RPMI7951 (cell line): ENCODE measurements around the gene TSPAN9. TPM values are rescaled to one million over a fixed set of nuclear protein-coding genes. Genes with fewer than 3 reads are reported as not detected.

Experiments used
- DNase-seq: peaks from one replicate; pipeline ENCODE4 v3.0.0-alpha.2; 2012; ENCODE audit warnings: low read depth
- total RNA-seq: library from RNA; depleted of rRNA; stranded (reverse); fragments of >200 nt; shearing (Covaris generic); gene quantifications from 2 replicates; pipeline ENCODE4 v1.2.3, GENCODE V29; 2014

Gene TSPAN9
- total RNA-seq, 1 experiment from 2014 or later, result 37.6 TPM

DNA sequence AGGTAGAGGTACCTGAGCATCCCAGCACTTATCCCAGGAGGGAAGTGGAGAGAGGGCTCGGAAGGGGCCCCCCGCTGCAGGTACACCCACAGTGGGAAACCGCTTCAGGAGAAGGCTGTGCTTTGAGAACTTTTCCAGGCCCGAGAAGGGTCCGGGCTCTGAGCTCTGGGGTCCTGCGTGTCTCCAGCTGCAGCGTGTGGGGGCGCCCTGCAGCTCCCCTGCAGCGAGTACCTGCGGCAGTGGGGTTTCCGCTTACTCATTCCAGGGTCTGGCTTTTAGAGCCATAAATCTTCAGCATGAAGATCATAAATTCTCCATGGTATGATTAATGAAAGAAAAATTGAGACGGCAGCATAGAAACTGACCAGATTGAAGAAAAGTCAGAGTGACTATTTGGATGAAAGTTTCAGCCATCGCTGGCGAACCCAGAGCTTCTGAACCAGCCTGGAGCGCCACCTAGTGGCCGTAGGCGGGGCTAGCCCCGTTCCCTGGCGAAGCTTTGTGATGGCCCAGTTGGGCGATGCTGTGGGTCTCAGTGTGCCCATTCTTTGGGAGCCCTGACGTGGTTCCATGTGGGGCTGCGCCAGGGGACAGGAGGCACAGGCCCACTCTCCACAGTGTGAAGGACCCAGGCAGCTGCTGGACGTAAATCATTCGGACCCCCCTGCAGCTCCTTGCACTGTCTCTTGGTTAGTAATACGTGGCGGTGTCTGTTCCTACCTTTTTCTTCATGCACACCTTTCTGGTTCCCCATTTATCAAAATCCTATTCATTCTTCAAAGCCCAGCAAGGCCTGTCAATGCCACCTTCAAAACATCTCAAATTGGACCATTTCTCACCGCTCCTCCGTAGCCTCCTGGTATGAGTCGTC is 198.2 kb downstream of the TSPAN9 start:
- DNase-seq, result peak; percentile 50

DNA sequence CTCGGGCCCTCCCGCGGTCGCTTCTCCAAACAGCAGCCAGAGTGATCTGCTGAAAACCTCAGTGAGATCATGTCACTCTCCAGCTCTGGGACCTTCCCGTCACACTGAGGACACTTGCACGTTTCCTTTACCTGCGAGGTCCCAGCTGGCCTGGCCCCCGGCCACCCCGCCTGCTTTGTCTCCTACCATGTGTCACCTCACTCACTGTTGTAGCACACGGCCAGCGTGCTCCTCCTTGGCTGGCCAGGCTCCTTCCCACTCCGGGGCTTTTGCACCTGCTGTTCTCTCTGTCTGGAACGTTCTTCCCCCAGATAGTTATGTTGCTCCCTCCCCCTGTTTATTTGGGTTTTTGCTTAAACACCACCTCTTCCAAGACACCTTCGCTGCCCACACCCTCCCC is 199.0 kb downstream of the TSPAN9 start:
- DNase-seq, result no peak

DNA sequence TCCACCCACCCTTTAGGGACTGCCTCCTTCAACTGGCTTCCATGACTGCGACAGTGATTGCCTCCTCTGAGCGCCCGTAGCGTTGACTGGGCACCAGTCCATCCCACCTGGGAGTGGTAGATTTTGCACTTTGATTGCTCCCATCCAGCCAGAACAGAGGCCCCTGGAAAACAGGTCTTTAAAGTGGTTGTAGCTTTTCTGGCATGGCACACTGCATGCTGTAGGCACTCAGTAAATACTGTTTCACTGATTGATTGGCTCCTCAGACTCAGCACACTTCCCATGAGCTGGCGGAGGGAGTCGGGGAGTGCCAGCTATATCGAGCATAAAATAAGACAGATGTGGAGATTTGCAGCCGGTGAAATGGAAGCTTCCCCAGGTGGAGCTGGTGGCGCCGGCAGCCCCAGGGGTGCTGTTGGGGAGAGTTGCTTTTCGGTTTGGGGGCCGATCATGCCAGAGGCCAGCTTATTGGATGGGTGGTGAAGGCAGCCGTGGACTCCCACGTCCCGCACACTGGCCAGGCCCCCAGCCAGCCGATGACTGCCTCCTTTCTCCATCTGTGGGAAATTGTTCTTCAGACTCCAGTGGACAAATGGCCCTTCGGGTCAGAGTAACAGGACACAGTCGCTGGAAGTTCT is 200.2 kb downstream of the TSPAN9 start:
- DNase-seq, result no peak

DNA sequence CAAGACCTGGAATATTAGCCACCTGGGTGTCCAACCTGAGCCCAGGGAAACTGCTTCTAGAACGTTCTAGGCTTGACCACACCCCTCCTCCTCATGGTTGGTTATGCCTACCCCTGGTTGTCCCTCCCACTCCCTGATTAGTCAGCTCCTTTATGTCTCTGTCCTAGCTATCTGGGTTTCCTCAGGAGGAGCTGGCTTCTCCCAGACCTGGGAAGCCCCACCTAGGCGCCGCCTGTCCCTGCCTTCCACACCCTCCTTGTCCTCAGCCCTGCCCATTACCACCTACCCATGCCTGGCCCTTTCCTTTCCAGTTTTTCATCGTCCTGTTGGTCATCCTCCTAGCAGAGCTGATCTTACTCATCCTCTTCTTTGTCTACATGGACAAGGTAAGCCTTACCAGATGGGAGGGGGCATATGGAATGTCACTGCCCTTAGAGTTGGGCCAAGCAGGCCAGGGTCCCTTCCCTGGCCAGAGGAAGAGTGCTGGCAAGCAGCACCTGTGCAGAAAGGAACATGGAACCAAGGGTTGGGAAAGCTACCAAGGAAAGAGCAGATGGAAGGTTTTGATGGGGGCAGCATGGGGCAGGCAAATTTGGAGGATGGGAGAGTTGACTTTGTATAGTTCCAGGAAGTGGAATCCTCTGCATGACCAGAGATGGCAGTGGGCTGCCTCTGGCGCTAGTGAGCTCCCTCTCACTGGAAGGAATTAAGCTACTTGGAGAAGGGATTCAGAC is 201.7 kb downstream of the TSPAN9 start:
- DNase-seq, result no peak

DNA sequence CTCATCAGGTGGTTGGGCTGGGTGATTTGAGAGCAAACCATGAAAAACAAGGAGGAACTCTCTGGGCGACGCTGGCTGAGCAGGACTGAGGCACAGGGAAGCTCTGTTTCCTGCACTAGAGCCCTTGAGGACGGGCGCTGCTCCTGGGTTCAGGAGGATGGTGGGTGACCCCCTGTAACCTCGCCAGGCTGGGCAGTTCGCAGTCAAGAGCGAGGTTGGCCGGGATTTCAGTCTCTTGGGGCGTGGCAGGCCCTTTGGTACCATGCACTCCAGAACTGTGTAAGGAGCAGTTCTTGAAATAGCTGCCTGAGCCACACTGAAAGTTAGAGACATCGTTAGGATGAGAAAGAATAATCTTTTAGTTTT is 202.2 kb downstream of the TSPAN9 start:
- no peak for DNase-seq

DNA sequence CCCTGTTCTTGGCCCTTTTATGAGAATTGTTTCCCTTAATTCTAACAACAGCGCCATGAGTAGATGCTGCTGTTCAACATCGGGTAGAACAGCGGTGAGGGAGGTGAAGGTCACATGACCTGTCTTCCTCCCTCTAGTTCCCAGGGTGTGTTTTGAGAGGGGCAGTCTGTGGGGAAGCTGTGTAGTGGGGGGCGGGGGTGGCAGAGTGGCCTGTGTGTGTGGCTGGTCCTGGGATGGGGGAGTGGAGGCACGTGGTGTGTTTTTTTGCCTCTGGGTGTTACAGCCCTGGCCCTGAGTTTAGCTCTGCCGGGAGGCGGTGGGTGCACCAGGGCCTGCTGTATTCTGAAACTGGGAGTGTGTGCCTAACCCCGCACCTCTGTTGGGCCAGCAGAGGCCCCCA is 202.7 kb downstream of the TSPAN9 start:
- no peak for DNase-seq

DNA sequence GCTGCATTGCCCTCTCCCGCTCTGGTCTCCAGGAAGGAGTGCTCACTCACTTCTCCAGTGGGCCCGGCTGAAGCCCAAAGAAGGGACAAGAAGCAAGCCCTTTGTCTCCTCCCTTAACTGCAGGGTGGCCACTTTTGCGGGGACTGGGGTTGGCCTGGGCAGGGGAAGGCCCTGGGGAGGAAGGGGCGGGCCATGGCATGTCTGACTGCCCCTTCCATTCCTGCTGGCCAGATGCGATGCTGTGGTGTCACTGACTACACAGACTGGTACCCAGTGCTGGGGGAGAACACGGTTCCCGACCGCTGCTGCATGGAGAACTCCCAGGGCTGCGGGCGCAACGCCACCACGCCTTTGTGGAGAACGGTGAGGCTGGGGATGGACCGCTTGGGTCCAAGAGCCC is 203.8 kb downstream of the TSPAN9 start:
- no peak for DNase-seq

DNA sequence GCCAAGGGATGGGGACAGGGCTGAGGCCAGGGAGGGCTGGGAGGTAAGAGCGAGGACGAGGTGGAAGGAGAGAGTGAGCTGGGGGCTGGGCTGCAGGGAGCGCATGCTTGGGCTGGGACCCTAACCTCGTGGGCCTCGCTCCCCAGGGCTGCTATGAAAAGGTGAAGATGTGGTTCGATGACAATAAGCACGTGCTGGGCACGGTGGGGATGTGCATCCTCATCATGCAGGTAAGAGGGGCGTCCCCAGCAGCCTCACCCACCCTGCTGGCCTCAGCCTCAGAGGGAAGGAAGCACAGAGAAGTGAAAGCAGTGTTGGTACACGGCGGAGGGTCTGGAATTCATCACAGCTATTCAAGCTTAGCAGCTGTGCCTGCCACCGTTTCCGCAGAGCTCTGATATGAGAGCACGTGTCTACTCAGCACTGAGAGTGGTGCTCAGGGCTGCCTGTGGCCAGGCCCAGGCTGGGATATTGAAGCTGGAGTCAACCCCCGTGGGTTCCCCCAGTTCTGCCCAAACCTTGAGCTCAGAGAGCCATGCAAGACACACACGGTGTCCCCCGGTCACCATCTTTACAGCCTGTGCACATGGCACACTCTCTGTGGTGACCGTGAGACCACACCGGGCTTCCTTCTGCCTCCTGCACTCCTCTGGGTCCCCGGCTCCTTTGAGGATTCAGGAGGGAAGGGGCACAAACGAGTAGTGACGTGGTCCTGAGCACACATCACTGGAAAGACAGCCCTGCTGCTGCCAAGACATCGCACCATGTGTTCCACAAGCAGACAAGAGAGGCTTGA is 204.6 kb downstream of the TSPAN9 start:
- no peak for DNase-seq

DNA sequence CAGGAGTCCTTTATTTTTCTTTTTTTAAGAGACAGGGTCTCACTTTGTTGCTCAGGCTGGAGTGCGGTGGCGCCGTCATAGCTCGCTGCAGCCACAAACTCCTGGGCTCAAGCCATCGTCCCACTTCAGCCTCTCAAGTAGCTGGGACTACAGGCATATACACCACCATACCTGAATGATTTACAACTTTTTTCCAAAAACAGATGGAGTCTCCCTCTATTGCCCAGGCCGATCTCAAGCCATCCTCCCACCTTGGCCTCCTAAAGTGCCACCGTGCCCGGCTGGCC is 205.1 kb downstream of the TSPAN9 start:
- no peak for DNase-seq

DNA sequence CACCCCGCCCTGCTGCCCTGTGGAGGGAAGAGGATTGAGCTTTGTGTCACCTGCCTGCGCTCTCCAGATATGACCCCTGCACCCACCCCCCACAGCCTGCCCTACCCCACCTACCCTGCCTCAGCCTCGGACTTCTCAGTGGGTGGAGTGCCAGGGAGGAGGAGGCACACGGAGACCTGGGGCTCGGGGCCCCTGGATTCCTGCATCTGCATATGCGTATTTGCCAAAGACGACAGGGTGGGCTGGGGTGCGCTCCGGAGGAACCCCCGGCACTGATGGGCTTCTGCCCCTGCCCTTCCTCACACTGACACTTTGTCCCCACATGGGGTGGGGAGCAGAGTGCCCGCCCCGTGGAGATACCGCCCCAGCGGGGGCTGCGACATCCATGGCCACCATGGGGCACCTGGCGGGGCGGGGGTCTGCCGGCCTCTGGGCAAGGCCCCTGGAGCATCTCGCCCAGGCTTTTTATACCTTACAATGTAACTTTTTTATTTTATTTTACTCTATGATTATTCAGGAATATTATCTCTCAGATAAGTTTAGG is 206.0 kb downstream of the TSPAN9 start:
- DNase-seq, result no peak

DNA sequence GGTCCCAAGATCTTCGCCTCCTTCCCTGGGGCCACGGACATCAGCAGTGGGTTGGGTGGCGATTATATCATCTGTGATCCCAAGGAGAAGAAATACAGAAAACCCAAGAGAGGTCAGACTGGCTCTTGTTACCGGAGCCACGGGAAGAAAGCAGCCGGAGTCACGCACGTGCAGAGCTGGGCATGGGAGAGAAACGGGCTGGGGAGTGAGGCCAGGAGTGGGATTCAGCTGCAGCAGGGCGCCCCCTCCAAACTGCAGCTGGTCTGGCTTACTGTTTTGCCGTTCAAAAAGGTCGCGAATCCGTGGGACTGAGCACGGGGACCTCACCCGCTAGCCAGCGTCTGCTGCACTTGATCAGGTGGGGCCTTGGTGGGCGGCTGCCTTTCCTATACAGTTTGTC is 207.2 kb downstream of the TSPAN9 start:
- no peak for DNase-seq

DNA sequence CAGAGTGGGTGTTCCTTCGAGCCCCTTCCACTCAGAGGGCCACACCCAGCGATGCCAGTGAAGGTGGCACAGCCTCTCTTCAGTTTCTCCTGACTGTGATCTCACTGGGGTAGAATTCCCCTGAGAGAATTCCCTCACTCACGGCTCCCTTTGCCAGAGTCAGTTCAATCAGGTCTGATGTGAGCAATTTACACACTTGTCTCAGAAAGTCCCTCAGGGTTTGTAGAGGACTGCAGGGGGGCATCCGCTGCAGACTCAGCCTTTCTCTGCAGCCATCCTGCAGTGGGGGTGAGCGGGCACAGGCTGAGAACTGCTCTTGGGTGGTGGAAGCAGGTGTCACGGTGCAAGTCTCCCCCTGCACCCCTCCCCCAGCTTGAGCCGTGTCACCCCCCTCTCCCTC is 208.4 kb downstream of the TSPAN9 start:
- no peak for DNase-seq

DNA sequence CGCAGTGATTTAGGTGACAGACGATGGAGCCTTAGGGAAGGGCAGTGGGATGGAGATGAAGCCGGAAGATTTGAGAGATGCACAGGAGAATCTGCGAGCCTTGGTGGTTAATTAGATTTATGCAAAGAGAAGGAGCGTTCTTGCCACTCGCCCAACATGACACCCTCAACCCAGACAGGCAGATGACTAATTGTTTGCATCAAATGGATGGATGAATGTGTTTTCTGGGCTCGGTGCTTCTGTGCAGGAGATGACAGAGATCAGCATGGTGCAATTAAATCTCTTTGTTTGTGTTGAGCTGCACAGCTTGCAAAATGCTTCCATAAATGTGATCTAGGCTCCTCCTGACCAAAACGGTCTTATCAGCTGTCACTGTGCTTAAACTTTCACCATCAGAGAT is 211.5 kb downstream of the TSPAN9 start:
- no peak for DNase-seq

DNA sequence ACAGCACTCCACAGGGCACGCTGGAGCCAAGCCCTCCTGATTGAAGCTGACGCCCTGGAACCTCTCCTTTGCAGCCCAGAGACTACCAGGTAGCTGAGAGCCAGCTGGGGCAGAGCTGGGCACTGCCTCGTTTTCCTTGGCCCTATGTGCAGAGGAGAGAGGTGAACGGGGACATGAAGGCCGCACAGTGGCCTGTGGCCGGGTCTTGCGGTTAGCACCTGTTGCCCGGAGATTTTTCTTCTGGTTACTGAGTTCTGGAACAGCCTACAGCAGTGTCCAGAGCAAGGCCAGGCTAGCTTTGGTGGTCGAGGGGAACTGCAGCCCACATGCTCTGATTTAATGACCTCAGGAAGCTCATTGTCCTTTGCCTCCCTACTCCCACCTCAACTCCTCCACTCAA is 212.5 kb downstream of the TSPAN9 start:
- no peak for DNase-seq

DNA sequence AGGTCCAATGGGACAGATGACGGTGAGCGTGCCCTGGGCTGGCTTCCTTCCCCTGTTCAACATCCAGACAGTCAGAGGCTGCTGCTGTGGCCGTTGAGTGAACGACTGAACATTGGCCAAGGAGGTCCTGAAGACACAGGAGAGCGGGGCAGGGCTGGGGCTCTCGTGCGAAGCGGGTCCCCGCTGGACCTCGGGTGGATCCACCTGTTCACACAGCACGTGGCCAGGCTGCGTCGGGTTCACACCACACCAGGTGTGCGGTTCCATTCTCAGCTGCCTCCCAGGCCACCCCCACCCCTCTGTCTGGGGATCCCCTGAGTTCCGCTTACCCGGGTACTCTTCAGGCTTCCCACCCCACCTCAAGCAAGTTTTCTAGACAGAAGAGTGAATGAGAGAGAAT is 214.8 kb downstream of the TSPAN9 start:
- DNase-seq, result no peak

DNA sequence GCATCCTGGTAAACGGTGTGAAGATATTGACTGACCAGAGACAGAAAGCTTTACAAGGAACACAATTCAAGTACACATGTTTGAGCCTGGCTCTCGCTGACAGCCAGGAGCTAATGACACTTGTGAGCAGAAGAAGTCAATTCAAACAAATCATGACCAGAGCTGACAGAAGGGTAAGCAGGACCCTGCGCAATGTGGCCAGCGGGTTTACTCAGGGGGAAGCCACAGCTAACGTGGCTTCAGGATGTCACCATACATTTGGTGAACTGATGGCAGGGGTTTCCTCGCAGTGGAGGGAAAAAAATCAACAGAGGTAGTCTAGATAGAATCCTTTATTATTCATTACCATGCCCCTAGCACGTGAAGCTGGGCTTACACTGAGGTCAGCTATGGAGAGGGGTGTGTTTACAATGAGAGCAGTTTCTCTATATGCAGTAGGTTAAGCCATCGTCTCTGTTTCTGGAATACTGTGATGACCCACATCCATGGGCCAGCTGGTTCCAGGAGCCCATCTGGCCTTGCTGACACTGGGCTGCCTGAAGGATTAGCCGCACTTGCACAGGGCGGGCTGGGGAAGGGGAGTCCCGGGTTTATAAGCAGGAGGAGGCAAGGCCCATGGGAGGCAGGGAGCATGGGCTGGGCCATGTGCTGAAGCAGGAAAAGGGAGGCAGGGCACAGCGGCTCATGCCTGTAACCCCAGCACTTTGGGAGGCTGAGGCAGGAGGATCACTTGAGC is 215.7 kb downstream of the TSPAN9 start:
- no peak for DNase-seq

DNA sequence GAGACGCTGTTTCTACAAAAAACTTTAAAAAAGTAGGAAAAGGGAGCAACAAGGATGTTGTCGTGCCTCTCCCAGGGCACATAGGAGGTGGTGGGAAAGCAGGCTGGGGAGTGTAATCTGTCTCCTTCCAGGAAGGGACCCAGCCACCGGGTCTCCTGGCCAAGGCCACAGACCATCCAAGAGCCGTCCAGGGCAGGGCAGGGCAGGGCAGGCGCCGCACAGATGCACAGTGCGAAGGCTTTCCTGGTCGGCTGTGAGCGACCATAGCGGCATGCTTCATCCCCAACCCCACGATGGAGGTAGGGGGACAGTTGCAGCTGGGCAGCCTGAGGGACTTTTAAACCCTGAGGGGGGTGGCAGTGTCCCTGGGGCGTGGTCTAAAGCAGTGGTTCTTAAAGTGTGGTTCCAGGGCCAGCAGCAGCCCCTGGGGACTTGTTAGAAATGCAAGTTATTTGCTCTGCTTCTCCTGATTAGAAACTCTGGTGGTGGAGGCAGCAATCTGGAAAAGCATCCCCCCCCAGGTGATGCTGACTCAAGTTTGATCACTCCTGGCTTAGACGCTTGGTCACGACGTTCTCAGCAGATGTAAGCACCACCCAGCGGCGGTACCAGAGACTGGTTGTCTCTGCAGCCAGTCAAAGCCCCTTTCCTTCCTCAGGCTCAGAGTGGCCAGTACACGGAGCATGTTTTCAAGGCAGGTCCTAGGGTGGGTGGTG is 216.4 kb downstream of the TSPAN9 start:
- peak; percentile 39 for DNase-seq

DNA sequence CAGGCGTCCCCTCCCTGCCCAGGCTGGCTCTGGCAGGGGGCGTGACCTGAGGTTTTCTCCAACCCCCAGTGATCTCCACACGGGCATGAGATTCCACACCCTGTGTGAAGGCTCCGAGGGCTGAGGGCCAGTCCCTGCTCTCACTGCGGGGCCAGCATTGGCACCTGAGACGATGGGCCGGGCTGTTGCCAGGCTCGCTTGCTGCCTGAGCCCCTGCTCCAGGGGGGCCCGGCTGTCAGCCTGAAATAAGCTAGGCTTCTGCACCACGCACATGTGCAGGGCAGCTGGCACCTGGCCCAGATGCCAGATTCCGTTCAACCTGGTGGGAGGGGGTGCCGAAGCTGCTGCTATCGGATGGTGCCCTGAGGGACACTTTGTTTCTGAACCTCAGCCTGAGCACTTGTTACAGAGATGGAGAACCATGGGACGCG is 217.3 kb downstream of the TSPAN9 start:
- DNase-seq, result no peak

DNA sequence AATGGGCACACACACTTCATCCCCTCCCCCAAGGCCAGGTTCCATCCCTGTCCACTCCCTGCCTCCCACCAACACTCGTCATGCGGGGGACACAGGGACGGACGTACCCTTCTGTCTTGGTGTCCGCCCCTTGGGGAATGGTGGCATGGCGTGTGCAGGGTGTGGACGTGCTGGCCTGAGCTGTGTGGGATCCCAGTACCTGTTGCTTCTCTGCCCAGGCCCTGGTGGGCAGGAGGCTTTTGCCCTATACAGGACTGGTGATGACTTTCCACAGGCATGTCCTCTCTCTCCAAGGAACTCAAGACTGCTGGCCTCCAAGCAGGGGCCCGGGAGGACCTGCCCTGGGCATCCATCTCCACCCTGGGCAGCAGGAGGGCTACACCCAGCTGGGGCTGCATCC is 218.0 kb downstream of the TSPAN9 start:
- no peak for DNase-seq

DNA sequence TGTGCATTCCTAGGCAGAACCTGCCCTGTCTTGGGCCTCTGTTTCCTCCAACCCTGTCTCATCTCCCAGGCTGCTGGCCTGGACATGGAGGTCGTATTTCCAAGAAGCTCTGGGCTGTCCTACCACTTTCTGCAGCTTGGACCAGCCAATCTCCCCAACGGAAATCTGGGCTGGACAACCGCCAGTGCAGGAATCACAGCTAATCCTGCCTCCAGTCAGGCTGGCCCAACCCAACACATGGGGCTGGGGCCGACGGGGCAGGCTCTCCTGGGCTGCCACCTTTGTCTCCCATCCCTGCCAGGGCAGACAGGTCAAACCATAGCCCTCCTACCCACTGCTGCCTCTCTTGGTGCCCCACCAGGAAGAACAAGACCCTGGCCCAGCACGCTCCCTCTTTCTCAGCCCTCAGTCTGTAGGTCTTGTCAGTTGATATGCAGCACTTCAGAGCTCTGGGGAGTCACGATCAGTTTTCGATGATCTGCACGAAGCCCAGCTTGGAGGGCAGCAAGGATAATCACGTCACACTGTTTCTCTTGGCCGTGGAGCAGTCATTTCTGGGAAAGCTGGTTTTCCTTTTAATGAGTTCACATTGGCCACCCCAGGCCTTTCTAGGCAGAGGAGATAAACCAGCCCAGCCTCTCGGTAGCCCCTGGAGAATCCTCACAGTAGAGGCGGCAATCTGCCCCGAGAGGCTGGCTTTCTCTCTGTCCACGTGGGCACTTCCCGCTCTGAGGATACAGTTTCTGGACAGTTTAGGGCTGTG is 218.6 kb downstream of the TSPAN9 start:
- DNase-seq, result peak; percentile 26
